ENCODE results near the gene MCOLN2. TPM values are rescaled to one million over a fixed set of nuclear protein-coding genes. Genes with fewer than 3 reads are reported as not detected.
"Not testable (repeated sequence)": the region's sequence is repeated elsewhere in the genome, so short reads cannot be mapped to it uniquely, and the experiment has no call there.

The MCOLN2 gene
- total RNA-seq, 1 donor from 2014 or later: 0.29 TPM

GRCh38 chr1:84997667-84998600, 1.0 kb upstream of the MCOLN2 start:
- Mint-ChIP-seq H3K27me3 (peaks cover 87% of the 10 kb centered on the region), H3K27ac (no peak overlapping the region), H3K36me3 (ENCODE audit: insufficient read depth) (no peaks in the 10 kb centered on the region), H3K9me3 (ENCODE audit: low read depth) (no peaks in the 10 kb centered on the region), H3K4me1 (ENCODE audit: low read depth) (peaks cover 4% of the 10 kb centered on the region), H3K4me3 (ENCODE audit: low read depth) (peak overlapping the region; percentile 55)
- DNase-seq (ENCODE audit: low spot score, unreplicated experiment): no peak
- TF ChIP-seq CTCF (IDR thresholded peaks at IDR 0.05; ENCODE audit: unreplicated experiment): no peak

- Mint-ChIP-seq H3K9me3 (ENCODE audit: low read depth) (no peaks in the 10 kb centered on the region), H3K27me3 (peaks cover 81% of the 10 kb centered on the region), H3K4me1 (ENCODE audit: low read depth) (peaks cover 4% of the 10 kb centered on the region), H3K27ac (no peak overlapping the region), H3K4me3 (ENCODE audit: low read depth) (peak overlapping the region; percentile 10), H3K36me3 (ENCODE audit: insufficient read depth) (no peaks in the 10 kb centered on the region)
- TF ChIP-seq CTCF (IDR thresholded peaks at IDR 0.05; ENCODE audit: unreplicated experiment): no peak
- DNase-seq (ENCODE audit: low spot score, unreplicated experiment): no peak
These were observed 1.2 kb downstream of the MCOLN2 start for GRCh38 chr1:84995484-84996334.

GRCh38 chr1:84991097-84991920, 5.6 kb downstream of the MCOLN2 start:
- Mint-ChIP-seq H3K4me3 (ENCODE audit: low read depth) (no peak overlapping the region), H3K27me3 (peaks cover 48% of the 10 kb centered on the region), H3K27ac (no peak overlapping the region), H3K9me3 (ENCODE audit: low read depth) (no peaks in the 10 kb centered on the region), H3K36me3 (ENCODE audit: insufficient read depth) (no peaks in the 10 kb centered on the region), H3K4me1 (ENCODE audit: low read depth) (no peaks in the 10 kb centered on the region)
- DNase-seq (ENCODE audit: low spot score, unreplicated experiment): no peak
- no peak for TF ChIP-seq CTCF (IDR thresholded peaks at IDR 0.05; ENCODE audit: unreplicated experiment)

GRCh38 chr1:84988588-84988987, 8.3 kb downstream of the MCOLN2 start:
- no peak overlapping the region for H3K4me3 Mint-ChIP-seq (ENCODE audit: low read depth)
- no peak for DNase-seq (ENCODE audit: low spot score, unreplicated experiment)
- TF ChIP-seq CTCF (IDR thresholded peaks at IDR 0.05; ENCODE audit: unreplicated experiment): no peak
- no peaks in the 10 kb centered on the region for H3K4me1 Mint-ChIP-seq (ENCODE audit: low read depth)
- H3K9me3 Mint-ChIP-seq (ENCODE audit: low read depth): no peaks in the 10 kb centered on the region
- H3K36me3 Mint-ChIP-seq (ENCODE audit: insufficient read depth): no peaks in the 10 kb centered on the region
- no peak overlapping the region for H3K27ac Mint-ChIP-seq
- H3K27me3 Mint-ChIP-seq: peaks cover 27% of the 10 kb centered on the region

- H3K27ac Mint-ChIP-seq; H3K36me3 Mint-ChIP-seq (ENCODE audit: insufficient read depth); H3K9me3 Mint-ChIP-seq (ENCODE audit: low read depth); DNase-seq (ENCODE audit: low spot score, unreplicated experiment); H3K4me1 Mint-ChIP-seq (ENCODE audit: low read depth); H3K4me3 Mint-ChIP-seq (ENCODE audit: low read depth): not testable (repeated sequence)
- H3K27me3 Mint-ChIP-seq: peaks cover 15% of the 10 kb centered on the region
These were observed 10.4 kb downstream of the MCOLN2 start for GRCh38 chr1:84986561-84986960.

Data from progenitor cell of endocrine pancreas (in vitro differentiated cells).